ENCODE results near the gene RIMBP2. TPM values are rescaled to one million over a fixed set of nuclear protein-coding genes. Genes with fewer than 3 reads are reported as not detected.
"Not testable (repeated sequence)": the region's sequence is repeated elsewhere in the genome, so short reads cannot be mapped to it uniquely, and the experiment has no call there.

Gene RIMBP2
- total RNA-seq, 2 experiments from 2014 or later, result not detected

DNA sequence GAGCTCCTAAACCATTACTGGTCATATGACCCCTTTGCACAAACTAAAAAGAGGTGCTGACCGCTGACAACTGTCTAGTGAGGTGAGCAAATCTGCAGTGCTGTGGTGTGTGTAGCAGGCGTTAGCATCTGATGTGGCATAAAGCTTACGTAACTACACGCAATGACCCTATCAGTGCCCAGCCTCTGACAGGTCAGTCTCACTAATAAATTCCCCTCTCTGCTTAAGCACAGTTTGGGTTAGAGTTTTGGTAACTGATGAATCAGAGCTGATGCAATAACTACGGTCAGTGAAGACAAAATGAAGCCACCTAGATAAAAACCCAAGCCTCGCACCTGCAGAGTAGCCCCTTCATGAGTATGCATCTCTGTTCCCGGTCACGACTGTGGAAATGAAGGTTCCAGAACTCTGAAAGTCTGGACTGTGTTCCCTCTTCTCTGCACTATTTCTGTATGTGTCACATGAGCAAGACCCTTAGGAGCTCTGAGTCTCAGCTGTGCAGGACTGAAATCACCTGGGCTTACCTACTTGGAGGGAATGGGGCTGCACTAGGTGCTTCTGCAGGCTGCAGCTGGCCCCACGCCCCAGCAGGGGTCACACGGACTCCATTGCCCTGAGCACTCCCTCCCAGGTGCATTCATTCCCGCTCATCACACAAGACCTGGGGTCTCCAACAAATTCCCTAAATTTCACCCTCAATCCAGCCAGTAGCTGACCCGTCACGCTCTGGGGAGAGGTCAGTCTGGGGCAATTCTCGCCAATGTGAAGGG lies 54.4 kb downstream of the RIMBP2 start:
- H3K27ac Mint-ChIP-seq, result no peak overlapping the region
- CTCF ChIA-PET, result no interaction called here
- H3K4me1 Mint-ChIP-seq, result peaks cover 5% of the 10 kb centered on the region
- H3K36me3 Mint-ChIP-seq, result no peaks in the 10 kb centered on the region
- no peaks in the 10 kb centered on the region for H3K9me3 Mint-ChIP-seq (ENCODE audit: low read depth)
- DNase-seq (no peak), ATAC-seq (no peak)
- H3K4me3 Mint-ChIP-seq, result no peak overlapping the region
- no peaks in the 10 kb centered on the region for H3K27me3 Mint-ChIP-seq

DNA sequence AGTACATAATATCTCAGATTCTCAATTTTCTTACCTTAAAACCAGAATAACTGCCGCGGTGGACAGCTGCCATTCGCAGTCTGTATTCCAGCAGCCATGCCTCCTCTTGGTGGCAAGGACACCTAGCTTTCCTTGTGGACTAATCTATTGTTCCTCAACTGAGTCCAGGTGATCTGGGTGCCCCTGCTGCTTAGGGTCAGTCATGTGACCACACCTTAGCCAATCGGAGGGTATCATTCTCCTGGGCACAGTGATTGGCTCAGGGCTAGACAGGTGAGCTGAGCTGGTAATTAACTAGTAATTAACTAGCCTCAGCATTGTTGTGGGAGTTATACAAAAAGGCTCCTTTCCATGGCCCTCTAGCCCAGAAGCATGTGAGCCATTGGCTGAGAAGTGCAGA lies 55.0 kb downstream of the RIMBP2 start:
- ATAC-seq, result no peak
- Mint-ChIP-seq H3K36me3 (no peaks in the 10 kb centered on the region), H3K4me1 (peaks cover 5% of the 10 kb centered on the region), H3K9me3 (ENCODE audit: low read depth) (no peaks in the 10 kb centered on the region), H3K27me3 (no peaks in the 10 kb centered on the region), H3K27ac (no peak overlapping the region), H3K4me3 (no peak overlapping the region)
- CTCF ChIA-PET, result no interaction called here
- DNase-seq, result no peak

DNA sequence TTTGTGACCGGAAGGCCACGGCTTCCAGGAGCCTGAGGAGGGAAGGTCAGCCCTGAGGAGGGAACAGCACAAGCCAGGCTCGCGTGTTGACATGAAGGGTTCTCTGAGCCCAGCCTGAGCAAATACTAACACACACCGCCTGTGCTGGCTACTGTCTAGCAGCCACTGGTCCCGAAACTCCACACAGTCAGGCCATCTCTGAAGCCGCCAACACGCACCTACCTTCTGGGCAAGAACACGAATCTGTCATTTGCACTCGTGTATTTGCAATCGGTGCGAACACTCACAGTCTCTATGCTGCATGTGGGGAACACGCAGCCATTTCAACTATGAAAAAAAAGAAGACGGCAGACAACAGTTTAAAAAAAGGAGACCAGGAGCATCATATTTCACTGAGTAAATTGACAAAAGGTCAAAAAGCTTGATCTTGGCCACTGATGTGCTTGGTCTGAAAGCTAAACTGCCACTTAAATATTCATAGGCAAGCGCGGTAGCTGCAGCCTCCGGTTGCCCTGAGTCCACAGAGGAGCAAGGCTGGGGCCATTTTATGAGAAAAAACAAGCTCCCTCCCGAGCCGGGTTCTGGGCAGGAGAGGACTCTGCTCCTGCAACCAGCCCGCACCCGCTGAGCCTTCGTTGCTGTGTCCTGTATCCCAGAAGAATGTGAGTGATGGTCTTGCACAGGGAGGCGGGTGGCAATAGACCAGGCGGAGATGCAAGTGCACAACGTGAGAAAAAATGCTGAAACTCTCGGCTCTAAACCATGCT lies 57.8 kb downstream of the RIMBP2 start:
- DNase-seq (no peak), ATAC-seq (no peak)
- no peak overlapping the region for H3K4me3 Mint-ChIP-seq
- peaks cover under 1% of the 10 kb centered on the region for H3K4me1 Mint-ChIP-seq
- CTCF ChIA-PET, result no interaction called here
- no peak overlapping the region for H3K27ac Mint-ChIP-seq
- H3K27me3 Mint-ChIP-seq, result no peaks in the 10 kb centered on the region
- H3K9me3 Mint-ChIP-seq (ENCODE audit: low read depth), result no peaks in the 10 kb centered on the region
- H3K36me3 Mint-ChIP-seq, result no peaks in the 10 kb centered on the region

DNA sequence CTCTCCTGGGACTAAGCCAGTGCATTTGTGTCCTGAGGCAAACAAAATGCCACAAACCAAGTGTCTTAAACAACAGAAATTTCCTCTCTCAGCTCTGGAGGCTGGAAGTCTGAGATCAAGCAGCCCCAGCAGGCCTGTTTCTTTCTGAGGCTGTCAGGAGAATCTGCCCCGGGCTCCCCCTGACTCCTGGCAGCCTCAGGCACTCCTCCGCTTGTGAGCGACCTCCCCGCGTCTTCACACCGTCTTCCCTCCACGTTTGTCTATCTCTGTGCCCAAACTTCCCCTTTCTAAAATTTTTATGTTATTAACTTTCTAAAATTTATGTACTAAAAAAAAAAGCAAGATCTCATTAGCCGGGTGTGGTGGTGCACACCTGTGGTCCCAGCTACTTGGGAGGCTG lies 59.7 kb downstream of the RIMBP2 start:
- H3K9me3 Mint-ChIP-seq (ENCODE audit: low read depth), result no peaks in the 10 kb centered on the region
- CTCF ChIA-PET, result no interaction called here
- no peak overlapping the region for H3K27ac Mint-ChIP-seq
- no peaks in the 10 kb centered on the region for H3K27me3 Mint-ChIP-seq
- DNase-seq (no peak), ATAC-seq (no peak)
- no peaks in the 10 kb centered on the region for H3K36me3 Mint-ChIP-seq
- no peak overlapping the region for H3K4me3 Mint-ChIP-seq
- H3K4me1 Mint-ChIP-seq, result no peaks in the 10 kb centered on the region

DNA sequence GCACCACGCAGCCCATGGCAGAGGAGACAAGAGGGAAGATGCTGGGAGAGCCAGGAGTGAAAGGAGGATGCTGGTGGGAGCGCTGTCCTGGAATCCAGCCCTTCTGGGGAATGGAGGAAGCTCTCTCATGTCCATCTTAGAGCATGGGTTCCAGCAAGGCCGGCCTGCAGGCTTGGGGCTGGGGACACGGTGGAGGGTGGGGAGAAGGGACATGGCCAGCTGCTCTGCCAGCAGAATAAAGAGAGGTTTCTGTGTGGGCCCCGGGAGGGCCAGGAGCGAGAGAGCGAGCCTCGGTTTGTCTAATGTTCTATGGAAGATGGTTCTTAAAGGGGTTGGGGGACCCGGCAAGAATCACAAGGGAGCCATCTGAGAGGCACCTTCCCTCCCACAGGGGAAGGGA lies 60.2 kb downstream of the RIMBP2 start:
- ATAC-seq (no peak), DNase-seq (no peak)
- Mint-ChIP-seq H3K27me3 (no peaks in the 10 kb centered on the region), H3K9me3 (ENCODE audit: low read depth) (no peaks in the 10 kb centered on the region), H3K4me3 (no peak overlapping the region), H3K36me3 (no peaks in the 10 kb centered on the region), H3K4me1 (no peaks in the 10 kb centered on the region), H3K27ac (no peak overlapping the region)
- CTCF ChIA-PET, result no interaction called here

DNA sequence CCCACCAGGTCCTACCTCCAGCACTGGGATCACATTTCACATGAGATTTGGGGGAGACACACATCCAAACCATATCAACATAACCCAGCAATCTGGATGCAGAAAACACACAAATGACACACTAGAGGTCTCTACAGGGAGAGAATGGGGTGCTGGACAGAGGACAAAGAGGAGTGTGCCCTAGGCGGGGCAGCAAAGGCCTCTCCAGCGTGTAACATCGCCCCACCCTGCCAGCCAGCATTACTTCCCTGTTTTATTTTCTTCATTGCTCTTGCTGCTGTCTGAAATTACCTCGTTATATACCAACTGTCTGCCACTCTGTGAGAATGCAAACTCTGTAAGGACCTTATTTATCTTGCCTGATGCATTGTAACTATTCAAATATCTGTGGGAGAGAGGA lies 61.1 kb downstream of the RIMBP2 start:
- no peak overlapping the region for H3K4me3 Mint-ChIP-seq
- H3K27me3 Mint-ChIP-seq, result no peaks in the 10 kb centered on the region
- no peaks in the 10 kb centered on the region for H3K4me1 Mint-ChIP-seq
- ATAC-seq (no peak), DNase-seq (no peak)
- H3K9me3 Mint-ChIP-seq (ENCODE audit: low read depth), result no peaks in the 10 kb centered on the region
- no peaks in the 10 kb centered on the region for H3K36me3 Mint-ChIP-seq
- no peak overlapping the region for H3K27ac Mint-ChIP-seq
- CTCF ChIA-PET, result no interaction called here

DNA sequence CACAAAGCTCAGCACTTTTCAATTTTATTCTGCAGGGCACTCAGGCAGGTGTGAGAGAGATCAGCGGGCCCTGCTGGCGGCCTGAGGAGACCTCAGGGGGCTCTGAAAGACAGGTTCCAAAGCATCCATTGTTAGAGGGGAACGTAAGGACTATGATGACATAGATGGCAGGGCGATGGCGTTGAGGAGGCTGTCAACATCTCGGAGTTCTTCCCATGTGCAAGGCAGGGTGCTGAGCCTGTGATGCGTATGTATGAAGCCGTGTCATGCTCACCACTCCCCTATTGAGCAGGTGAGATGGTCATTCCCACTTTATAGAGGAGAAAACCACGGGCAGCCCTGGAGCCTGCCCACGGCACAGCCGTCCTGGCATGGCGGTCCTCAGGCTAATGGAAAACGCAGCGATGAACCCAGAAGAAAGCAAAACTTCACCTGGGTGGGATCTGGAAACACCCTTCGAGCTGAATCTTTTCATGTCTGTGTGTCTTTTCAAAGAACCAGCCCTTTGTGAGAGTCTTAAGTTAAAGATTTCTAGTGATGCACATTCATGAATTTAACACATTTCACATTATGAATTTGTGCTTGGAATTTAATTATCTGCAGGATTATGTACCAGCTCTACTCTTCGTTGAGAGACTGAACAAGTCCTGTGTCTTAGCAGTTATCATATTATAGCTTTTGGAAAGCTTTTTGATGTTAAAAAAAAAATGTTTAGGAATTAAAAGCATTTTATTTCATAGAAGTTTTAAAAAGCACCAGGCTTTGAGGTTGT lies 64.7 kb downstream of the RIMBP2 start:
- DNase-seq (no peak), ATAC-seq (no peak)
- peaks cover under 1% of the 10 kb centered on the region for H3K36me3 Mint-ChIP-seq
- no peaks in the 10 kb centered on the region for H3K27me3 Mint-ChIP-seq
- CTCF ChIA-PET, result no interaction called here
- no peak overlapping the region for H3K4me3 Mint-ChIP-seq
- peaks cover under 1% of the 10 kb centered on the region for H3K9me3 Mint-ChIP-seq (ENCODE audit: low read depth)
- no peaks in the 10 kb centered on the region for H3K4me1 Mint-ChIP-seq
- H3K27ac Mint-ChIP-seq, result no peak overlapping the region

DNA sequence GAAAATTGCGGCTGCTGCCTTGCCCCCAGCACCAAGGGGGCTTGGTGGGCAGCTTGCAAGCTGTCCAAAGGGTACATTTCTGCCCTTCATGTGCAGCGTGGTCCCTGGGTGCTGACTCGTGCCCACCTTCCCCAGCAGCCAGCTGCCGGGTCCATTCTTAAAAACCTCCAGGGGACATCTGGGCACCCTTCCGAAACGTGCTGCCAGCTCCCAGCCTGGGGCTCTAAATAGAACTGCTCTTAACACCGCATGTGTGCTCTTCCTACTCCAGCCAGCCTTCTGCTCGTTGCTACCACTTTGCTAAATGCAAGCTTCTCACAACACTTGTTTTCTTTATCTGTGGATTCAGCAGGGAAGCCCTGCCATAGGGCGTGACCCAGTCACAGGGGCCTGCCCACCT lies 66.0 kb downstream of the RIMBP2 start:
- peaks cover 1% of the 10 kb centered on the region for H3K36me3 Mint-ChIP-seq

DNA sequence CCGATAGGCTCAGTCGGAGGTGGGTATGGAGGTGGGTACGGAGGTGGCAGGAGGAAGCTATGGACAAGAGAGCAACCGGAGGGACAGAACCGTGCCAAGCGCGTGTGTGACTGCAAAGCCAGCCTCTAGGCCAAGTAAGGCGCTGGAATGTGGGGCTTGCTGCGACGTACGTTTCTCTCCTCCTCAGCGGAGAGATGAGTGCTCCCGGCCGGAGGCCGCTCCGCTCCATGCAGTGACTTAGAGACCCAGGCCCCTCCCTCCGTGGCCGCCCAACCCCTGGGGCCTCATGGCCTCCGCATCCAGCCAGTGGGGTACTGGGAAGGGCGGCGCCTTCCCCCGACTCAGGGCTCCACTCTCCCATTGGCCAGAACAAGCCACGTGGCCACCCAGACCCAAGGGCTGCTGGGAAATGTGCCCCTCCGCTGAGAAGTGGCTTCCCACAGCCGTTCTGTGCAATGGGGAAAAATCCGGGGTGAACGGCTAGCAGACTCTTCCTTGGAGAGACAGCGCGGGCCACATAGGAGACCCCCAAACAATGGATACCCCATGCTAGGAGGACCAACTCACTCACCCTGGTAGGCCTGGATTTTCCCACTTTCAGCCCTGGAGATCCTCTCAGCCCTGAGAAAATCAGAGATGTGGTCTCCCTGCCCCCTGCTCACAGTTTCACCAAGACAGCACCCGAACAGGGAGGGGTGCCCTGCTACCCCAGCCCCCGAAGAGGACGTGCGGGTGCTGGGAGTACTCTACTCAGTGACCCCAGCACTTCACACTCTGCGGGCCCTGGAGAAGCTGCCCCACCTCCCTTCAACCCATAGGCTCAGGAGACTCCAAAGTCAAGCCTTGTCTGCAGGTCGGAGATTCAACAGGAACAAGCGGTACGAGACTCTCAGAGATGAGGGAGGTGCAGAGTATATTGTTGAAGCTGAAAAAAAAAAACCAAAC lies 66.7 kb downstream of the RIMBP2 start:
- H3K9me3 Mint-ChIP-seq (ENCODE audit: low read depth), result peaks cover 2% of the 10 kb centered on the region
- H3K27ac Mint-ChIP-seq, result no peak overlapping the region
- H3K36me3 Mint-ChIP-seq, result peaks cover 1% of the 10 kb centered on the region
- DNase-seq (no peak), ATAC-seq (no peak)
- no peaks in the 10 kb centered on the region for H3K4me1 Mint-ChIP-seq
- CTCF ChIA-PET, result no interaction called here
- no peaks in the 10 kb centered on the region for H3K27me3 Mint-ChIP-seq
- H3K4me3 Mint-ChIP-seq, result no peak overlapping the region

More for the DNA sequence above, 66.0 kb downstream of the RIMBP2 start:
- CTCF ChIA-PET, result no interaction called here
- Mint-ChIP-seq H3K4me3 (no peak overlapping the region), H3K4me1 (no peaks in the 10 kb centered on the region), H3K9me3 (ENCODE audit: low read depth) (peaks cover 2% of the 10 kb centered on the region), H3K27me3 (no peaks in the 10 kb centered on the region), H3K27ac (no peak overlapping the region)
- ATAC-seq (no peak), DNase-seq (no peak)

DNA sequence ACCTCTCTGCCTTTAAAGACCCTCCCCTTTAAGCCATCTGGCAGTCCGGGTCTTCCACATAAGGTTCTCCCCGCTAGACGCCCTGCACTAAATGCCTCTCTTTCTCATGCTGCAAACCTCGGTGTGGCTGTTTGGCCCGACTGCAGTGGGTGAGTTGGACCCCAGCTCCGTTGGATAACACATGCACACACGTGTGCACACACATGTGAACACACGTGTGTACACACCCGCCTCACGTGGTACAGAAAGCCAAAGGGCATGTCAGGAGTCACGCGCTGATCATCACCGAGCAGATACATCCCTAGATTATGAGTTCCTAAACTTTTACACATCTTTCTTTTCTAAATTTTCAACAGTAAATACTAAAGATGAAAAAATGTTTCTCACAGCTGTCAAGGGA lies 68.3 kb downstream of the RIMBP2 start:
- no peak overlapping the region for H3K27ac Mint-ChIP-seq
- CTCF ChIA-PET, result no interaction called here
- ATAC-seq (no peak), DNase-seq (no peak)
- H3K9me3 Mint-ChIP-seq (ENCODE audit: low read depth), result peaks cover 2% of the 10 kb centered on the region
- H3K4me3 Mint-ChIP-seq, result no peak overlapping the region
- H3K4me1 Mint-ChIP-seq, result no peaks in the 10 kb centered on the region
- H3K36me3 Mint-ChIP-seq, result peaks cover 1% of the 10 kb centered on the region
- no peaks in the 10 kb centered on the region for H3K27me3 Mint-ChIP-seq

DNA sequence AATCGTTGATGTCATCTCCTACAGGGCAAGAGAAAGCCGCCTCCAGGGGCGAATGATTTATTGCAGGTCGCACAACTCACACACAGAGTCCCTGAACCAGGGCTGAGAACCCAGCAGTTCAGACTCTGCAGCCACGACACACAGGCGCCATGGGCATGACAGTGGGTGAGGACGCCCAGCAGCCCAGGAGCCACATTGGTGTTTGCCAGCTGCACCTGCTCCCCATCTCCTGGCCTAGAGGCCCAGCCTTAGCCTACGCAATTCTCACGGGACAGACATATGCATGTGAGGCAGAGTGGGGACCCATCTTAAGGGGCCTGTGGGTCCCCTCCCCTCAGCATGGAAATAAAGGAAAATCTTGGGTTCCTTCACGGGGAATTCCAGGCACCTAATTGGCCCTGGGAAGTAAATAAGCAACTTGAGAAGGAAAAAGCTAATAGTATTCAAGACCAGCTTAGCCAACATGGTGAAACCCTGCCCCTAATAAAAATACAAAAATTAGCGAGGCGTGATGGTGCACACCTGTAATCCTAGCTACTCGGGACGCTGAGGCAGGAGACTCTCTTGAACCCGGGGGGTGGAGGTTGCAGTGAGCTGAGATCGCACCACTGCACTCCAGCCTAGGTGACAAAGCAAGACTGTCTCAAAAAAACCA lies 69.3 kb downstream of the RIMBP2 start:
- Mint-ChIP-seq H3K27ac (no peak overlapping the region), H3K4me3 (no peak overlapping the region), H3K36me3 (peaks cover 1% of the 10 kb centered on the region), H3K4me1 (no peaks in the 10 kb centered on the region), H3K9me3 (ENCODE audit: low read depth) (peaks cover 2% of the 10 kb centered on the region), H3K27me3 (no peaks in the 10 kb centered on the region)
- DNase-seq (no peak), ATAC-seq (no peak)
- CTCF ChIA-PET, result no interaction called here

DNA sequence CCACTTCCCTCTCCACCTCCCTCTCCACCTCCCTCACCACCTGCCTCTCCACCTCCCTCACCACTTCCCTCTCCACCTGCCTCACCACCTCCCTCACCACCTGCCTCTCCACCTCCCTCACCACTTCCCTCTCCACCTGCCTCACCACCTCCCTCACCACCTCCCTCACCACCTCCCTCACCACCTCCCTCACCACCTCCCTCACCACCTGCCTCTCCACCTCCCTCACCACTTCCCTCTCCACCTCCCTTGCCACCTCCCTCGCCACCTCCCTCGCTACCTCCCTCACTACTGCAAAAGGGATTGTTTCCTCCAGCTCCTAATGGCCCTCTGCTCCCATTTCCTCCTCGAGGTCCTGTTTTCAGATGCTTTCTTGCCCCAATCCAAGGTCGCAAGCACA lies 69.9 kb downstream of the RIMBP2 start:
- H3K36me3 Mint-ChIP-seq; H3K4me1 Mint-ChIP-seq; CTCF ChIA-PET; H3K9me3 Mint-ChIP-seq (ENCODE audit: low read depth); H3K4me3 Mint-ChIP-seq; ATAC-seq; DNase-seq; H3K27me3 Mint-ChIP-seq; H3K27ac Mint-ChIP-seq: not testable (repeated sequence)

DNA sequence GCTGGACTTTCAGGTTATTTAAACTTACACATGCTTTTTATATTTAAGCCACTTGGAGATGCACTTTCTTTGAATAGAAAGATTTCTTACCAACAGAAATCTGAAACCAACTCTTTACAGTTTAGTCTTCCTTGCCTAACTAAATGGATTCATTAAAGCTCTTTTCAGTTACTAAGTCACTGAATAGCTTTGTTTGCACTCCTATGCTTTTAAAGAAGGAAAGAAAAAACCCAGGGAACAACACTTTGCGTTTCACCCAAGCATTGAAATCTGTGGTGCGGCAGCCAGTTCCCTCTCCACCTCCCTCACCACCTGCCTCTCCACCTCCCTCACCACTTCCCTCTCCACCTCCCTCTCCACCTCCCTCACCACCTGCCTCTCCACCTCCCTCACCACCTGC lies 70.3 kb downstream of the RIMBP2 start:
- H3K36me3 Mint-ChIP-seq, result peaks cover 1% of the 10 kb centered on the region
- H3K9me3 Mint-ChIP-seq (ENCODE audit: low read depth), result peaks cover 2% of the 10 kb centered on the region
- no peaks in the 10 kb centered on the region for H3K27me3 Mint-ChIP-seq

More for the DNA sequence above, 70.3 kb downstream of the RIMBP2 start:
- H3K4me3 Mint-ChIP-seq, result no peak overlapping the region
- DNase-seq (no peak), ATAC-seq (no peak)
- H3K4me1 Mint-ChIP-seq, result no peaks in the 10 kb centered on the region
- CTCF ChIA-PET, result no interaction called here
- H3K27ac Mint-ChIP-seq, result no peak overlapping the region
